GM19099 (cell line): Measurements from ENCODE around the gene ASPSCR1.

ENCODE experiments used
- POLR2A ChIP-seq: IDR thresholded peaks from 3 replicates; pipeline ENCODE4 v1.6.1; 2011; ENCODE audit warnings: low read depth; ENCODE audit not compliant: insufficient read length; ENCODE audit errors: extremely low read depth

The ASPSCR1 gene

GRCh38 chr17:81995463-81996231 lies 18.2 kb downstream of the ASPSCR1 start:
- TF ChIP-seq POLR2A = no peak

- no peak for TF ChIP-seq POLR2A
These were observed 18.9 kb downstream of the ASPSCR1 start for GRCh38 chr17:81996232-81996756.

GRCh38 chr17:81996757-81997441 lies 19.5 kb downstream of the ASPSCR1 start:
- no peak for TF ChIP-seq POLR2A

GRCh38 chr17:81998212-81998611 lies 20.8 kb downstream of the ASPSCR1 start:
- no peak for TF ChIP-seq POLR2A

- no peak for TF ChIP-seq POLR2A
These were observed 21.4 kb downstream of the ASPSCR1 start for GRCh38 chr17:81998691-81999438.

GRCh38 chr17:81999587-81999975 lies 22.2 kb downstream of the ASPSCR1 start:
- no peak for TF ChIP-seq POLR2A

GRCh38 chr17:81999976-82000802 lies 22.8 kb downstream of the ASPSCR1 start:
- no peak for TF ChIP-seq POLR2A

GRCh38 chr17:82000803-82001570 lies 23.6 kb downstream of the ASPSCR1 start:
- TF ChIP-seq POLR2A = no peak

GRCh38 chr17:82001571-82002056 lies 24.2 kb downstream of the ASPSCR1 start:
- no peak for TF ChIP-seq POLR2A

- no peak for TF ChIP-seq POLR2A
These were observed 26.3 kb downstream of the ASPSCR1 start for GRCh38 chr17:82003411-82004381.

- no peak for TF ChIP-seq POLR2A
These were observed 27.4 kb downstream of the ASPSCR1 start for GRCh38 chr17:82004517-82005455.
